IMR-90 (cell line): ENCODE data around the gene SDK1. TPM values are rescaled to one million over a fixed set of nuclear protein-coding genes. Genes with fewer than 3 reads are reported as not detected.
"Not testable (repeated sequence)": the region's sequence is repeated elsewhere in the genome, so short reads cannot be mapped to it uniquely, and the experiment has no call there.

Experiments
- ATAC-seq: fragments of 200-7000 bp; cut with Tn5 transposase; 2 replicates; pipeline ENCODE4 v1.9.1; 2020; ENCODE audit warnings: low read depth, mild to moderate bottlenecking, moderate library complexity
- BruUV-seq: library from RNA; stranded (reverse); fragments of 400-500 nt; replicated peaks from 2 replicates; lab custom pipeline; 2021; lab: Mats Ljungman, UMichigan
- CTCF ChIA-PET: fragments of 300-600 bp; formaldehyde crosslinking; extraction: SDS; loops from one replicate; lab custom pipeline; 2021; ENCODE audit warnings: antibody characterized with exemption; lab: Yijun Ruan, JAX
- POLR2A ChIA-PET: fragments of 300-600 bp; sonication (Branson Sonifier 250); formaldehyde crosslinking; loops from one replicate; lab custom pipeline; 2022; ENCODE audit warnings: antibody characterized with exemption; ENCODE audit not compliant: unreplicated experiment; lab: Charles Lee
- DNase-seq: peaks from one replicate; pipeline ENCODE4 v3.0.0; 2013
- H2AFZ ChIP-seq: replicated peaks from 2 replicates; pipeline ENCODE3; 2013; ENCODE audit warnings: low read length, mild to moderate bottlenecking; ENCODE audit not compliant: poor library complexity
- H2AK5ac ChIP-seq: 2 replicates; pipeline ENCODE4 v1.6.1; 2013; ENCODE audit warnings: low read depth, low read length, inconsistent platforms
- H2AK9ac ChIP-seq: replicated peaks from 2 replicates; pipeline ENCODE3; 2013; ENCODE audit warnings: mild to moderate bottlenecking, low read depth, low read length, moderate library complexity; ENCODE audit not compliant: poor library complexity
- H2BK120ac ChIP-seq: 2 replicates; pipeline ENCODE4 v1.6.1; 2013; ENCODE audit warnings: low read depth, low read length, inconsistent platforms
- H2BK15ac ChIP-seq: 3 replicates; pipeline ENCODE4 v1.6.1; 2013; ENCODE audit warnings: low read depth, low read length, inconsistent platforms
- H2BK20ac ChIP-seq: 2 replicates; pipeline ENCODE4 v1.6.1; 2013; ENCODE audit warnings: low read depth, mild to moderate bottlenecking, inconsistent platforms, low read length, moderate library complexity
- H2BK5ac ChIP-seq: 2 replicates; pipeline ENCODE4 v1.6.1; 2013; ENCODE audit warnings: mild to moderate bottlenecking, low read depth, low read length, inconsistent platforms; ENCODE audit not compliant: poor library complexity, severe bottlenecking
- H3K14ac ChIP-seq: replicated peaks from 2 replicates; pipeline ENCODE4 v1.6.1; 2013; ENCODE audit warnings: low read depth, low read length, inconsistent platforms
- H3K18ac ChIP-seq: 2 replicates; pipeline ENCODE4 v1.6.1; 2013; ENCODE audit warnings: low read depth, low read length, control low read depth
- H3K23ac ChIP-seq: 2 replicates; pipeline ENCODE4 v1.6.1; 2013; ENCODE audit warnings: low read depth, low read length, inconsistent platforms
- H3K27ac ChIP-seq: 2 replicates; pipeline ENCODE4 v1.5.1; 2013; ENCODE audit warnings: mild to moderate bottlenecking, control low read depth, low read length; ENCODE audit not compliant: insufficient read depth
- H3K27me3 ChIP-seq: 2 replicates; pipeline ENCODE4 v1.6.1; 2013; ENCODE audit warnings: low read length; ENCODE audit not compliant: control insufficient read depth, insufficient read depth
- H3K36me3 ChIP-seq: 2 replicates; pipeline ENCODE4 v1.6.1; 2013; ENCODE audit warnings: low read length, mixed read lengths; ENCODE audit not compliant: control insufficient read depth, insufficient read depth
- H3K4ac ChIP-seq: 2 replicates; pipeline ENCODE4 v1.6.1; 2013; ENCODE audit warnings: low read depth, low read length, inconsistent platforms
- H3K4me1 ChIP-seq: 2 replicates; pipeline ENCODE4 v1.6.1; 2013; ENCODE audit warnings: low read length, mixed read lengths; ENCODE audit not compliant: control insufficient read depth, insufficient read depth
- H3K4me2 ChIP-seq: 2 replicates; pipeline ENCODE4 v1.6.1; 2013; ENCODE audit warnings: low read depth, mild to moderate bottlenecking, control low read depth, low read length, moderate library complexity
- H3K4me3 ChIP-seq: 2 replicates; pipeline ENCODE4 v1.5.1; 2013; ENCODE audit warnings: low read depth, mild to moderate bottlenecking, control low read depth, low read length, moderate library complexity; ENCODE audit not compliant: insufficient read depth
- H3K56ac ChIP-seq: 2 replicates; pipeline ENCODE4 v1.6.1; 2013; ENCODE audit warnings: low read length, inconsistent platforms; ENCODE audit not compliant: insufficient read depth; ENCODE audit errors: extremely low read depth
- H3K79me1 ChIP-seq, 2 experiments: 2 replicates each; pipeline ENCODE4 v1.6.1; 2013; ENCODE audit warnings: low read length in 2 of 2, inconsistent platforms in 1 of 2, low read depth in 1 of 2
- H3K9ac ChIP-seq: 2 replicates; pipeline ENCODE4 v1.6.1; 2013; ENCODE audit warnings: low read depth, low read length, control low read depth
- H3K9me1 ChIP-seq: 2 replicates; pipeline ENCODE4 v1.6.1; 2013; ENCODE audit warnings: low read length, inconsistent platforms; ENCODE audit not compliant: insufficient read depth
- H3K9me3 ChIP-seq: 2 replicates; pipeline ENCODE4 v1.6.1; 2013; ENCODE audit warnings: low read length; ENCODE audit not compliant: control insufficient read depth, insufficient read depth
- H4K20me1 ChIP-seq: 2 replicates; pipeline ENCODE4 v1.6.1; 2013; ENCODE audit warnings: low read length, inconsistent platforms; ENCODE audit not compliant: insufficient read depth
- H4K5ac ChIP-seq: 2 replicates; pipeline ENCODE4 v1.6.1; 2013; ENCODE audit warnings: mild to moderate bottlenecking, low read depth, low read length, control low read depth
- H4K8ac ChIP-seq, 2 experiments: 2 replicates each; pipeline ENCODE4 v1.6.1; 2013; ENCODE audit warnings: low read depth in 2 of 2, low read length in 2 of 2, control low read depth in 1 of 2, inconsistent platforms in 1 of 2
- H4K91ac ChIP-seq: 2 replicates; pipeline ENCODE4 v1.6.1; 2013; ENCODE audit warnings: low read depth, low read length, inconsistent platforms; ENCODE audit not compliant: insufficient read depth
- WGBS, 2 experiments: methylation state at CpG; one replicate each; pipeline versions ENCODE4 v1.1.5 to v1.1.7; 2013; ENCODE audit warnings: missing lambda C conversion rate in 2 of 2; ENCODE audit not compliant: insufficient read length in 1 of 2; ENCODE audit errors: extremely low coverage in 2 of 2; 5-methylcytosine and 5-hydroxymethylcytosine counted together
- dilution Hi-C: fragments of 300-500 bp; cut with HindIII; formaldehyde crosslinking; loops from one replicate; pipeline ENCODE4 v1.14.3; 2018; ENCODE audit warnings: low sequenced_read_pairs; ENCODE audit not compliant: unreplicated experiment
- in situ Hi-C: fragments of 300-500 bp; cut with MboI; formaldehyde crosslinking; loops from 3 replicates; pipeline ENCODE4 v1.14.3; 2019; ENCODE audit warnings: low sequenced_read_pairs, inconsistent platforms, mixed read lengths
- intact Hi-C: fragments of 100-400 bp; cut with micrococcal nuclease; formaldehyde crosslinking; loops from 2 replicates; pipeline ENCODE4 v1.10.0; 2022
- polyA plus RNA-seq, 3 experiments: library from polyadenylated mRNA; depleted of rRNA; stranded (reverse); fragments of >200 nt; gene quantifications; 2 replicates each; pipeline ENCODE4 v1.2.3, GENCODE V29; 2012; ENCODE audit warnings: low replicate concordance in 1 of 3
- total RNA-seq: library from RNA; depleted of rRNA; stranded (reverse); fragments of >200 nt; gene quantifications from 2 replicates; pipeline ENCODE4 v1.2.3, GENCODE V29; 2012

SDK1 gene
- total and polyA plus RNA-seq, 2 of the 4 experiments (the other 2 are of a cell fraction) = 1.5 to 1.6 TPM

- H3K4me3 ChIP-seq, H2AK9ac ChIP-seq, H3K14ac ChIP-seq, CTCF ChIA-PET, H2BK5ac ChIP-seq, POLR2A ChIA-PET, H3K27me3 ChIP-seq, H3K9me1 ChIP-seq, H2BK20ac ChIP-seq, dilution Hi-C loops, ATAC-seq, H3K4me2 ChIP-seq, H3K23ac ChIP-seq, H3K9me3 ChIP-seq, BruUV-seq, H3K36me3 ChIP-seq, H3K9ac ChIP-seq, H3K56ac ChIP-seq, H3K18ac ChIP-seq, H4K91ac ChIP-seq, H2AFZ ChIP-seq, H3K4ac ChIP-seq, H3K4me1 ChIP-seq, DNase-seq, H2BK15ac ChIP-seq, in situ Hi-C loops, intact Hi-C loops, H4K8ac ChIP-seq, H4K20me1 ChIP-seq, H2AK5ac ChIP-seq, H3K79me1 ChIP-seq, H3K27ac ChIP-seq, H4K5ac ChIP-seq, H2BK120ac ChIP-seq: not testable (repeated sequence)
- WGBS, 2 experiments = no CpG with 5 or more reads among the region's 5 CpGs
These were observed 935.8 kb downstream of the SDK1 start for GRCh38 chr7:4236873-4237272.
